ENCODE data around the gene AFMID.
A peak's percentile ranks its signal among the peaks of the same experiment; 100 is the strongest.
"Not testable (repeated sequence)": the region's sequence is repeated elsewhere in the genome, so short reads cannot be mapped to it uniquely, and the experiment has no call there.

Gene AFMID

GRCh38 chr17:78239489-78239931 is 52.3 kb downstream of the AFMID start:
- no peak for DNase-seq (ENCODE audit: low spot score)

- no peak for DNase-seq (ENCODE audit: low spot score)
Observed at GRCh38 chr17:78240012-78240655, 53.0 kb downstream of the AFMID start.

GRCh38 chr17:78240839-78241238 is 53.7 kb downstream of the AFMID start:
- DNase-seq (ENCODE audit: low spot score) = no peak

- DNase-seq (ENCODE audit: low spot score) = no peak
Observed at GRCh38 chr17:78241277-78242023, 54.3 kb downstream of the AFMID start.

- DNase-seq (ENCODE audit: low spot score) = no peak
Observed at GRCh38 chr17:78242024-78242742, 55.0 kb downstream of the AFMID start.

GRCh38 chr17:78247304-78247703 is 60.1 kb downstream of the AFMID start:
- no peak for DNase-seq (ENCODE audit: low spot score)

GRCh38 chr17:78248051-78248914 is 61.1 kb downstream of the AFMID start:
- no peak for DNase-seq (ENCODE audit: low spot score)

- DNase-seq (ENCODE audit: low spot score) = no peak
Observed at GRCh38 chr17:78249074-78249817, 62.1 kb downstream of the AFMID start.

- no peak for DNase-seq (ENCODE audit: low spot score)
Observed at GRCh38 chr17:78249818-78250806, 63.0 kb downstream of the AFMID start.

GRCh38 chr17:78250891-78251772 is 64.0 kb downstream of the AFMID start:
- peak; percentile 95 for DNase-seq (ENCODE audit: low spot score)

GRCh38 chr17:78251773-78252103 is 64.6 kb downstream of the AFMID start:
- no peak for DNase-seq (ENCODE audit: low spot score)

GRCh38 chr17:78252111-78252634 is 65.0 kb downstream of the AFMID start:
- no peak for DNase-seq (ENCODE audit: low spot score)

GRCh38 chr17:78252701-78253635 is 65.8 kb downstream of the AFMID start:
- DNase-seq (ENCODE audit: low spot score) = no peak

GRCh38 chr17:78253636-78253945 is 66.4 kb downstream of the AFMID start:
- not testable (repeated sequence) for DNase-seq (ENCODE audit: low spot score)

- peak; percentile 87 for DNase-seq (ENCODE audit: low spot score)
Observed at GRCh38 chr17:78253946-78254672, 66.9 kb downstream of the AFMID start.

- no peak for DNase-seq (ENCODE audit: low spot score)
Observed at GRCh38 chr17:78255029-78255656, 68.0 kb downstream of the AFMID start.
